H9 (cell line): ENCODE results near the gene POMGNT1. TPM values are rescaled to one million over a fixed set of nuclear protein-coding genes. Genes with fewer than 3 reads are reported as not detected.

Experiments used
- DNase-seq: peaks from one replicate; pipeline ENCODE4 v3.0.0-alpha.2; 2017
- H2AFZ ChIP-seq: one replicate; pipeline ENCODE4 v1.6.1; 2013; ENCODE audit warnings: mild to moderate bottlenecking, low read length, control low read depth, moderate library complexity
- H2AK5ac ChIP-seq: 2 replicates; pipeline ENCODE4 v1.6.1; 2013; ENCODE audit warnings: low read length, control low read depth, mixed read lengths; ENCODE audit not compliant: insufficient read length
- H2BK120ac ChIP-seq: one replicate; pipeline ENCODE4 v1.6.1; 2013; ENCODE audit warnings: low read depth, mild to moderate bottlenecking, low read length, control low read depth, inconsistent platforms; ENCODE audit not compliant: poor library complexity, severe bottlenecking
- H2BK12ac ChIP-seq: 2 replicates; pipeline ENCODE4 v1.6.1; 2013; ENCODE audit warnings: low read length, control low read depth, mixed read lengths, low read depth; ENCODE audit not compliant: insufficient read length
- H2BK15ac ChIP-seq: 2 replicates; pipeline ENCODE4 v1.6.1; 2013; ENCODE audit warnings: low read depth, low read length, control low read depth
- H2BK20ac ChIP-seq: one replicate; pipeline ENCODE4 v1.6.1; 2013; ENCODE audit warnings: low read depth, mild to moderate bottlenecking, low read length, control low read depth, inconsistent platforms; ENCODE audit not compliant: poor library complexity, severe bottlenecking
- H2BK5ac ChIP-seq: 2 replicates; pipeline ENCODE4 v1.6.1; 2013; ENCODE audit warnings: low read length, control low read depth, mixed read lengths; ENCODE audit not compliant: insufficient read length
- H3K14ac ChIP-seq: 2 replicates; pipeline ENCODE4 v1.6.1; 2013; ENCODE audit warnings: low read length, control low read depth; ENCODE audit not compliant: insufficient read depth
- H3K18ac ChIP-seq: 2 replicates; pipeline ENCODE4 v1.6.1; 2013; ENCODE audit warnings: low read depth, mild to moderate bottlenecking, mixed read lengths, low read length, control low read depth; ENCODE audit not compliant: insufficient read length
- H3K23ac ChIP-seq: 2 replicates; pipeline ENCODE4 v1.6.1; 2013; ENCODE audit warnings: low read length, control low read depth, mixed read lengths, low read depth; ENCODE audit not compliant: insufficient read length
- H3K23me2 ChIP-seq: 2 replicates; pipeline ENCODE4 v1.6.1; 2013; ENCODE audit warnings: low read depth, mild to moderate bottlenecking, mixed read lengths, low read length, control low read depth; ENCODE audit not compliant: insufficient read length, poor library complexity, severe bottlenecking
- H3K27ac ChIP-seq: 2 replicates; pipeline ENCODE4 v1.5.1; 2013; ENCODE audit warnings: low read length, control low read depth, mixed read lengths, low read depth; ENCODE audit not compliant: insufficient read length
- H3K27me3 ChIP-seq: 2 replicates; pipeline ENCODE4 v1.6.1; 2013; ENCODE audit warnings: low read length, control low read depth, inconsistent platforms; ENCODE audit not compliant: insufficient read depth
- H3K4ac ChIP-seq: 2 replicates; pipeline ENCODE4 v1.6.1; 2013; ENCODE audit warnings: low read depth, mild to moderate bottlenecking, control low read depth, inconsistent platforms, low read length, moderate library complexity
- H3K4me1 ChIP-seq: 2 replicates; pipeline ENCODE4 v1.6.1; 2013; ENCODE audit warnings: low read length, control low read depth, inconsistent platforms; ENCODE audit not compliant: insufficient read depth
- H3K4me2 ChIP-seq: 2 replicates; pipeline ENCODE4 v1.6.1; 2013; ENCODE audit warnings: low read length, control low read depth, mixed read lengths; ENCODE audit not compliant: insufficient read length, insufficient read depth
- H3K56ac ChIP-seq: 2 replicates; pipeline ENCODE4 v1.6.1; 2013; ENCODE audit warnings: low read depth, mild to moderate bottlenecking, mixed read lengths, low read length, control low read depth; ENCODE audit not compliant: insufficient read length
- H3K79me1 ChIP-seq: 2 replicates; pipeline ENCODE4 v1.6.1; 2013; ENCODE audit warnings: low read depth, mild to moderate bottlenecking, moderate library complexity, low read length, control low read depth, inconsistent platforms; ENCODE audit not compliant: insufficient read depth, poor library complexity, severe bottlenecking
- H3K79me2 ChIP-seq: 2 replicates; pipeline ENCODE4 v1.6.1; 2013; ENCODE audit warnings: low read length, control low read depth, inconsistent platforms; ENCODE audit not compliant: insufficient read depth
- H3K9ac ChIP-seq: 2 replicates; pipeline ENCODE4 v1.6.1; 2013; ENCODE audit warnings: low read length, control low read depth, mixed read lengths; ENCODE audit not compliant: insufficient read length; ENCODE audit errors: extremely low read depth
- H3K9me3 ChIP-seq: one replicate; pipeline ENCODE4 v1.6.1; 2013; ENCODE audit warnings: low read depth, low read length, inconsistent platforms; ENCODE audit not compliant: control insufficient read depth
- H3T11ph ChIP-seq: one replicate; pipeline ENCODE4 v1.6.1; 2013; ENCODE audit warnings: mild to moderate bottlenecking, low read length, control low read depth, inconsistent platforms
- H4K20me1 ChIP-seq: one replicate; pipeline ENCODE4 v1.6.1; 2013; ENCODE audit not compliant: control insufficient read depth, insufficient read length, insufficient read depth
- H4K5ac ChIP-seq: 2 replicates; pipeline ENCODE4 v1.6.1; 2013; ENCODE audit warnings: low read depth, mild to moderate bottlenecking, mixed read lengths, low read length, control low read depth; ENCODE audit not compliant: insufficient read length
- H4K8ac ChIP-seq: replicated peaks from 2 replicates; pipeline ENCODE4 v1.6.1; 2013; ENCODE audit warnings: low read length, control low read depth, mixed read lengths, low read depth; ENCODE audit not compliant: insufficient read length
- H4K91ac ChIP-seq: 2 replicates; pipeline ENCODE4 v1.6.1; 2013; ENCODE audit warnings: low read depth, mild to moderate bottlenecking, moderate library complexity, mixed read lengths, low read length, control low read depth; ENCODE audit not compliant: insufficient read length
- H3K27ac Mint-ChIP-seq, 3 experiments: 2 replicates in 2 of 3; 3 replicates in 1 of 3; pipeline ENCODE4 v1.8.0; 2020 to 2021; ENCODE audit warnings: mixed read lengths in 3 of 3, mild to moderate bottlenecking in 1 of 3, moderate library complexity in 1 of 3
- H3K27me3 Mint-ChIP-seq: 2 replicates; pipeline ENCODE4 v1.8.0; 2021; ENCODE audit warnings: low read depth, mild to moderate bottlenecking, moderate library complexity, mixed read lengths
- H3K36me3 Mint-ChIP-seq, 3 experiments: 2 replicates in 2 of 3; 3 replicates in 1 of 3; pipeline ENCODE4 v1.8.0; 2020 to 2021; ENCODE audit warnings: low read depth in 3 of 3, mixed read lengths in 3 of 3; ENCODE audit not compliant: insufficient read depth in 1 of 3
- H3K4me1 Mint-ChIP-seq, 2 experiments: 2 replicates each; pipeline ENCODE4 v1.8.0; 2020; ENCODE audit warnings: mixed read lengths in 2 of 2
- H3K4me3 Mint-ChIP-seq, 2 experiments: 2 replicates in 1 of 2; 3 replicates in 1 of 2; pipeline ENCODE4 v1.8.0; 2020 to 2021; ENCODE audit warnings: mild to moderate bottlenecking in 2 of 2, mixed read lengths in 2 of 2, moderate library complexity in 1 of 2
- H3K9me3 Mint-ChIP-seq, 2 experiments: 2 replicates in 1 of 2; 3 replicates in 1 of 2; pipeline ENCODE4 v1.8.0; 2020; ENCODE audit warnings: mild to moderate bottlenecking in 2 of 2, mixed read lengths in 2 of 2, moderate library complexity in 1 of 2
- WGBS: extraction: QIAGEN DNeasy Blood & Tissue Kit; methylation state at CpG from one replicate; pipeline ENCODE4 v1.1.7; 2013; ENCODE audit warnings: missing lambda C conversion rate, low lambda C conversion rate, mixed read lengths; ENCODE audit not compliant: insufficient read length; ENCODE audit errors: extremely low coverage; 5-methylcytosine and 5-hydroxymethylcytosine counted together
- total RNA-seq: library from RNA; stranded (reverse); gene quantifications from 2 replicates; pipeline ENCODE4 v1.2.1, GENCODE V29; 2021
- TF ChIP-seq, protein P1 (sequence below): fragments of 200-600 bp; sonication (generic); conservative IDR thresholded peaks from 3 replicates; pipeline ENCODE4 v1.8.0; 2021; ENCODE audit warnings: antibody characterized with exemption, mild to moderate bottlenecking

Gene POMGNT1
- total RNA-seq, 1 experiment from 2014 or later = 62.6 TPM

DNA sequence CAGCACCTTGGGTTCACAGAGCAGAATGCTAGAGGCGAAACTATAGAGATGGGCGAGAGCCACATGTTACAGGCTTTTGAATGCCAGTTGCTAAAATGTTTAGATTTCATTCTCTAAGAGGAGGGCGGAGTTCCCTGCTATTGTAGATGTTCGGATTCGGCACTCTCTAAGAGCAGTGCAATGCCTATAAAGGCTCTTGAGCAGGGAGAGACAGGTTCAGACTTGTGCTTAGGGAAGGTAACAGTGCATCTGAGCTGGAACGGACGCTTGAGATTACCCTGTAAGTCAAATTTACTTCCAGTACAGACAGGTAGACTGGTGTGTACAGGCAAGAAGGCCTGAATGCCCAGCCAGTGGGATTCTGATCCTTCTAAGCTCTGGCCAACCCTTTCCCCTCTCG, 20.2 kb upstream of the POMGNT1 start:
- H3K9me3 ChIP-seq = no peaks in the 10 kb centered on the region
- WGBS = no CpG with 5 or more reads among the region's 8 CpGs
- no peak overlapping the region for H2BK12ac ChIP-seq
- H4K91ac ChIP-seq = no peak overlapping the region
- no peaks in the 10 kb centered on the region for H3K4me1 ChIP-seq
- H4K8ac ChIP-seq = no peak overlapping the region
- H3K9ac ChIP-seq = no peak overlapping the region
- TF ChIP-seq, protein P1, sequence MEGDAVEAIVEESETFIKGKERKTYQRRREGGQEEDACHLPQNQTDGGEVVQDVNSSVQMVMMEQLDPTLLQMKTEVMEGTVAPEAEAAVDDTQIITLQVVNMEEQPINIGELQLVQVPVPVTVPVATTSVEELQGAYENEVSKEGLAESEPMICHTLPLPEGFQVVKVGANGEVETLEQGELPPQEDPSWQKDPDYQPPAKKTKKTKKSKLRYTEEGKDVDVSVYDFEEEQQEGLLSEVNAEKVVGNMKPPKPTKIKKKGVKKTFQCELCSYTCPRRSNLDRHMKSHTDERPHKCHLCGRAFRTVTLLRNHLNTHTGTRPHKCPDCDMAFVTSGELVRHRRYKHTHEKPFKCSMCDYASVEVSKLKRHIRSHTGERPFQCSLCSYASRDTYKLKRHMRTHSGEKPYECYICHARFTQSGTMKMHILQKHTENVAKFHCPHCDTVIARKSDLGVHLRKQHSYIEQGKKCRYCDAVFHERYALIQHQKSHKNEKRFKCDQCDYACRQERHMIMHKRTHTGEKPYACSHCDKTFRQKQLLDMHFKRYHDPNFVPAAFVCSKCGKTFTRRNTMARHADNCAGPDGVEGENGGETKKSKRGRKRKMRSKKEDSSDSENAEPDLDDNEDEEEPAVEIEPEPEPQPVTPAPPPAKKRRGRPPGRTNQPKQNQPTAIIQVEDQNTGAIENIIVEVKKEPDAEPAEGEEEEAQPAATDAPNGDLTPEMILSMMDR = no peak
- H4K5ac ChIP-seq = no peak overlapping the region
- DNase-seq = no peak
- H3K36me3 Mint-ChIP-seq = peaks cover 0 to 14% (median 13%) of the 10 kb centered on the region in 3 experiments; a peak in 3 of 7 replicates
- no peak overlapping the region for H2AK5ac ChIP-seq
- H2AFZ ChIP-seq = no peak overlapping the region
- no peak overlapping the region for H2BK120ac ChIP-seq
- H3K79me1 ChIP-seq = no peaks in the 10 kb centered on the region
- no peak overlapping the region for H3K4ac ChIP-seq
- H2BK15ac ChIP-seq = no peak overlapping the region
- H3K4me3 Mint-ChIP-seq = no peak overlapping the region
- no peaks in the 10 kb centered on the region for H3K79me2 ChIP-seq
- H3K23ac ChIP-seq = no peak overlapping the region
- no peak overlapping the region for H3K56ac ChIP-seq
- H3K27me3 Mint-ChIP-seq = no peaks in the 10 kb centered on the region
- H3K27ac Mint-ChIP-seq = no peak overlapping the region; a peak in 2 of 7 replicates
- H3T11ph ChIP-seq = no peak overlapping the region
- no peaks in the 10 kb centered on the region for H4K20me1 ChIP-seq
- no peak overlapping the region for H2BK20ac ChIP-seq
- no peak overlapping the region for H2BK5ac ChIP-seq
- no peak overlapping the region for H3K4me2 ChIP-seq
- peaks cover 20 to 25% of the 10 kb centered on the region in 2 experiments for H3K4me1 Mint-ChIP-seq
- H3K18ac ChIP-seq = no peak overlapping the region
- no peaks in the 10 kb centered on the region for H3K27me3 ChIP-seq
- no peak overlapping the region for H3K27ac ChIP-seq
- H3K14ac ChIP-seq = no peak overlapping the region
- H3K9me3 Mint-ChIP-seq = no peaks in the 10 kb centered on the region; a peak in 1 of 5 replicates
- H3K23me2 ChIP-seq = no peaks in the 10 kb centered on the region
